ENCODE data around the gene ADAM12. TPM values are rescaled to one million over a fixed set of nuclear protein-coding genes. Genes with fewer than 3 reads are reported as not detected.

The ADAM12 gene
- total and polyA plus RNA-seq, 2 of the 13 experiments (the other 11 are each of a cell fraction or from before 2014, with no cell fraction given) = not detected

DNA sequence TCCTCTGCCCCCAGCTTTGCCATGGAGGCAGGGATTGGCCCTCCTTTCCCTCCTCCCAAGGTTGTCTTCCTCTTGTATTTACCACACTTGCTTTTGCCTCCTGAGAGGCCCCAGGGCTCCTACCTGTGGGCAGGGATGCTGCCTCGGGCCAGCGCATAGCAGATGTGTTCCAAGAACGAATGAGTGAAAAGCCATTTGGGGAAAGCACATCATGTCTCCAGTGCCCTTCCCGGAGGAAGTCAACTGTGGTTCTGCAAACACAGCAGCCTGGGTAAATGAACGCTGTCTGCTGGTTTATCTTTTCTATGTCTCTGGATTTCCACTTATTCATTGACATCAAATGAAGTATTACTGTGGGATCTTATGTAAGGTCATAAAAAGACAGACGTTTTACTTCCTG is 330.2 kb downstream of the ADAM12 start (continued):
- TF ChIP-seq, protein P1, sequence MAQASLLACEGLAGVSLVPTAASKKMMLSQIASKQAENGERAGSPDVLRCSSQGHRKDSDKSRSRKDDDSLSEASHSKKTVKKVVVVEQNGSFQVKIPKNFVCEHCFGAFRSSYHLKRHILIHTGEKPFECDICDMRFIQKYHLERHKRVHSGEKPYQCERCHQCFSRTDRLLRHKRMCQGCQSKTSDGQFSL (CRISPR knock-in tag; IDR thresholded peaks at IDR 0.05) = no peak

DNA sequence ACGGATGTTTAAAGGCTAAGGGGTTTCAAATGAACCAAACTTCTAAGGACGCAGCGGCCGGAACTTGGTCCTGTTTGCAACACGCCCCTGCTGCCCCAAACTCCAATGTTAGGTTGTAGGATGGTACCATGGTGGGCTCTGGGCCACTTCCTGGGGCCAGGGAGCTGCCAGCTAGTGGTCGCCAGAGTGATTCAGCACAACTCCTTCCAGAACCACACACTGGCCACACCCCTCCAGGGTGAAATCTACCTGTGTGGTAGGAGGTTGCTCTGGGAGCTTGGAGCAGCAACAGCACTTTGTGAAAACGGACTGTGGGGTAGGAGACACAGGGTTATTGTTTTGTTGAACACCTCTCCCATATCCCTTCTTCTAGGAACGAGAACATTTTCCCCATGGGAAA is 330.8 kb downstream of the ADAM12 start:
- WGBS (ENCODE audit: low lambda C conversion rate) = 5% methylated on average over 4 of the region's 8 CpGs
- ChIA-PET POLR2A (no interaction called here), CTCF (ENCODE audit: low intra/inter-chr PET ratio, low total read pairs) (no interaction called here)
- no peaks in the 10 kb centered on the region for H3K9me3 ChIP-seq (ENCODE audit: low read length)
- no peak overlapping the region for H3K4me3 ChIP-seq (replicated peaks in 1 of 3; ENCODE audit: insufficient read depth in 1 of 3, low read depth in 2 of 3, low read length in 3 of 3)
- no peaks in the 10 kb centered on the region for H3K79me2 ChIP-seq (ENCODE audit: insufficient read depth, low read length)
- ATAC-seq (no peak), DNase-seq (ENCODE audit: low spot score) (no peak), FAIRE-seq (no peak)
- no TSS peak for BruUV-seq (replicated peaks)
- in situ Hi-C loops (cut with HindIII; ENCODE audit: extremely low pct_ligation_motif_present, low pct_unique_long_range_greater_than_20kb) (no loop called here), intact Hi-C loops (cut with micrococcal nuclease; ENCODE audit: unreplicated experiment) (no loop called here)
- TF ChIP-seq CEBPB (IDR thresholded peaks at IDR 0.05; ENCODE audit: borderline replicate concordance, low read depth, low read length) (no peak), MED13 (CRISPR knock-in tag; IDR thresholded peaks at IDR 0.05) (no peak), DPF2 (CRISPR knock-in tag; IDR thresholded peaks at IDR 0.05; ENCODE audit: borderline replicate concordance, low read depth) (no peak), NR2F6 (IDR thresholded peaks at IDR 0.05) (no peak), NR2F6 (CRISPR knock-in tag; IDR thresholded peaks at IDR 0.05) (no peak), ZNF430 (CRISPR knock-in tag; IDR thresholded peaks at IDR 0.05) (no peak), ZNF891 (CRISPR knock-in tag; IDR thresholded peaks at IDR 0.05) (no peak), SALL2 (CRISPR knock-in tag; IDR thresholded peaks at IDR 0.05) (no peak), NPAS2 (CRISPR knock-in tag; IDR thresholded peaks at IDR 0.05; ENCODE audit: borderline replicate concordance) (no peak), MYNN (CRISPR knock-in tag; IDR thresholded peaks at IDR 0.05; ENCODE audit: low read depth) (no peak), NCOA1 (CRISPR knock-in tag; IDR thresholded peaks at IDR 0.05) (no peak), ZNF614 (CRISPR knock-in tag; IDR thresholded peaks at IDR 0.05; ENCODE audit: borderline replicate concordance) (no peak), DNMT3B (CRISPR knock-in tag; conservative IDR thresholded peaks at IDR 0.05) (no peak), ZNF749 (CRISPR knock-in tag; IDR thresholded peaks at IDR 0.05; ENCODE audit: borderline replicate concordance) (no peak), ZNF577 (CRISPR knock-in tag; IDR thresholded peaks at IDR 0.05; ENCODE audit: borderline replicate concordance, low read depth) (no peak), ZEB1 (IDR thresholded peaks at IDR 0.05; ENCODE audit: insufficient replicate concordance, low read depth) (no peak), HNRNPL (IDR thresholded peaks at IDR 0.05; ENCODE audit: low read depth, low read length) (no peak), MIER2 (CRISPR knock-in tag; IDR thresholded peaks at IDR 0.05) (no peak), MAFK (conservative IDR thresholded peaks at IDR 0.05 in 1 of 2, IDR thresholded peaks at IDR 0.05 in 1 of 2; ENCODE audit: low read length in 2 of 2) (no peak)
- TF ChIP-seq, protein P2, sequence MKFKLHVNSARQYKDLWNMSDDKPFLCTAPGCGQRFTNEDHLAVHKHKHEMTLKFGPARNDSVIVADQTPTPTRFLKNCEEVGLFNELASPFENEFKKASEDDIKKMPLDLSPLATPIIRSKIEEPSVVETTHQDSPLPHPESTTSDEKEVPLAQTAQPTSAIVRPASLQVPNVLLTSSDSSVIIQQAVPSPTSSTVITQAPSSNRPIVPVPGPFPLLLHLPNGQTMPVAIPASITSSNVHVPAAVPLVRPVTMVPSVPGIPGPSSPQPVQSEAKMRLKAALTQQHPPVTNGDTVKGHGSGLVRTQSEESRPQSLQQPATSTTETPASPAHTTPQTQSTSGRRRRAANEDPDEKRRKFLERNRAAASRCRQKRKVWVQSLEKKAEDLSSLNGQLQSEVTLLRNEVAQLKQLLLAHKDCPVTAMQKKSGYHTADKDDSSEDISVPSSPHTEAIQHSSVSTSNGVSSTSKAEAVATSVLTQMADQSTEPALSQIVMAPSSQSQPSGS (CRISPR knock-in tag; IDR thresholded peaks at IDR 0.05) = no peak
- no peak overlapping the region for H2AFZ ChIP-seq (ENCODE audit: low read length)
- H3K4me2 ChIP-seq (ENCODE audit: low read depth, low read length) = no peak overlapping the region
- no peak overlapping the region for H3K27ac ChIP-seq (ENCODE audit: extremely low read length, insufficient read depth, low read length)
- no peak overlapping the region for H3K9ac ChIP-seq (ENCODE audit: insufficient read depth, low read depth, low read length)
- H4K20me1 ChIP-seq (ENCODE audit: insufficient read depth, low read length) = no peaks in the 10 kb centered on the region
- H3K36me3 ChIP-seq (replicated peaks in 1 of 2; ENCODE audit: control insufficient read depth in 1 of 2, insufficient read depth in 2 of 2, low read length in 2 of 2) = no peaks in the 10 kb centered on the region
- peaks cover 0 to 41% of the 10 kb centered on the region in 2 experiments; a peak in 3 of 5 replicates for H3K27me3 ChIP-seq (ENCODE audit: control insufficient read depth in 1 of 2, insufficient read depth in 2 of 2, low read length in 2 of 2)
- no peaks in the 10 kb centered on the region for H3K4me1 ChIP-seq (ENCODE audit: insufficient read depth, low read length)
